ENCODE results near the gene CYP26B1.

CYP26B1 gene

GRCh38 chr2:72083751-72084583 lies 63.7 kb downstream of the CYP26B1 start:
- FAIRE-seq = no peak

GRCh38 chr2:72082887-72083286 lies 64.8 kb downstream of the CYP26B1 start:
- DNase-seq (ENCODE audit: low spot score) (no peak), FAIRE-seq (no peak)

More at GRCh38 chr2:72083751-72084583, 63.7 kb downstream of the CYP26B1 start:
- DNase-seq (ENCODE audit: low spot score) = no peak

- FAIRE-seq = no peak
- DNase-seq (ENCODE audit: low spot score) = no peak
These were observed 65.6 kb downstream of the CYP26B1 start for GRCh38 chr2:72082021-72082601.

GRCh38 chr2:72081451-72081850 lies 66.2 kb downstream of the CYP26B1 start:
- no peak for FAIRE-seq
- DNase-seq (ENCODE audit: low spot score) = no peak

- FAIRE-seq = no peak
- DNase-seq (ENCODE audit: low spot score) = no peak
These were observed 67.1 kb downstream of the CYP26B1 start for GRCh38 chr2:72080286-72081145.

All from RCC 7860 (cell line).